ENCODE data around the gene SYT14. TPM values are rescaled to one million over a fixed set of nuclear protein-coding genes. Genes with fewer than 3 reads are reported as not detected.
"Not testable (repeated sequence)": the region's sequence is repeated elsewhere in the genome, so short reads cannot be mapped to it uniquely, and the experiment has no call there.

The SYT14 gene
- polyA plus RNA-seq, 1 donor from 2014 or later, result 21.9 TPM

DNA sequence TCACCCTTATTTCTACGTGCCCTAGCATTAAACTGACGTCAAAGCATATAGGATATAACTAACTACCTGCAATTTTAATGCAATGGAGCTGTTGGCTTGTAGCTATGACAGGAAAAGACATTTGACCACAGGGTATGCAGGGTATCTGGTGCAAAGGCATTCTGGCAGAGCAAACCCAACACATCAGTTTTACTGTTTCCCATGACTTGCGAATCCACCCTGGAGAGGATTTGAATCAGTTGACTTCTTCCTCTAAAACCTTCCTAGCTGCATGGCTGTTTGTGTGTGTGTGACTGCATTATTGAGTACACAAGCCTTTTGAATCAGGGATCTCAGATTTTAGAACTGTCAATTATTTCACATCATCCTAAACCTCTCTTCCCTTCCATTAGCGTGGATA lies 41.7 kb upstream of the SYT14 start:
- Histone ChIP-seq H3K27me3 (ENCODE audit: insufficient read depth, low read depth, low read length) (no peaks in the 10 kb centered on the region), H3K9ac (ENCODE audit: low read length) (no peak overlapping the region), H4K20me1 (ENCODE audit: insufficient read depth) (no peaks in the 10 kb centered on the region), H3K27ac (ENCODE audit: low read length) (no peak overlapping the region), H3K9me3 (ENCODE audit: low read length) (no peaks in the 10 kb centered on the region), H3K4me3 (ENCODE audit: low read length) (no peak overlapping the region), H3K36me3 (ENCODE audit: insufficient read depth, low read length) (no peaks in the 10 kb centered on the region), H3K9me2 (ENCODE audit: insufficient read depth, low read length) (no peaks in the 10 kb centered on the region), H3K79me2 (replicated peaks; ENCODE audit: insufficient read depth, low read length) (no peaks in the 10 kb centered on the region), H3K4me2 (ENCODE audit: low read length) (no peak overlapping the region), H3F3A (ENCODE audit: insufficient read depth, low read length, poor library complexity, severe bottlenecking) (no peaks in the 10 kb centered on the region), H2AFZ (ENCODE audit: low read depth, low read length) (no peak overlapping the region)
- no peak for TF ChIP-seq SMC3 (conservative IDR thresholded peaks at IDR 0.05; ENCODE audit: poor library complexity)
- no peak for TF ChIP-seq EZH2 (IDR thresholded peaks at IDR 0.05; ENCODE audit: borderline replicate concordance, insufficient read depth, low read length, poor library complexity, severe bottlenecking)
- TF ChIP-seq CTCF (IDR thresholded peaks at IDR 0.05; ENCODE audit: poor library complexity, severe bottlenecking), result no peak
- TF ChIP-seq REST (IDR thresholded peaks at IDR 0.05; ENCODE audit: borderline replicate concordance), result no peak
- no peak for TF ChIP-seq RAD21 (conservative IDR thresholded peaks at IDR 0.05)
- no peak for TF ChIP-seq TAF1 (IDR thresholded peaks at IDR 0.05; ENCODE audit: low read depth)
- TF ChIP-seq POLR2AphosphoS5 (IDR thresholded peaks at IDR 0.05), result no peak
- no peak for TF ChIP-seq EP300 (conservative IDR thresholded peaks at IDR 0.05; ENCODE audit: poor library complexity, severe bottlenecking)
- no peak for TF ChIP-seq MXI1 (conservative IDR thresholded peaks at IDR 0.05; ENCODE audit: poor library complexity, severe bottlenecking)

GRCh38 chr1:209898271-209898670 lies 39.7 kb upstream of the SYT14 start:
- not testable (repeated sequence) for H3K4me2 ChIP-seq (ENCODE audit: low read length); H3K9me2 ChIP-seq (ENCODE audit: insufficient read depth, low read length); H3K4me3 ChIP-seq (ENCODE audit: low read length); H4K20me1 ChIP-seq (ENCODE audit: insufficient read depth); H3K9me3 ChIP-seq (ENCODE audit: low read length); H3F3A ChIP-seq (ENCODE audit: insufficient read depth, low read length, poor library complexity, severe bottlenecking); H3K79me2 ChIP-seq (replicated peaks; ENCODE audit: insufficient read depth, low read length); H3K27ac ChIP-seq (ENCODE audit: low read length); H3K9ac ChIP-seq (ENCODE audit: low read length); H3K36me3 ChIP-seq (ENCODE audit: insufficient read depth, low read length); H2AFZ ChIP-seq (ENCODE audit: low read depth, low read length); H3K27me3 ChIP-seq (ENCODE audit: insufficient read depth, low read depth, low read length)

- not testable (repeated sequence) for H3K9me3 ChIP-seq (ENCODE audit: low read length); H3F3A ChIP-seq (ENCODE audit: insufficient read depth, low read length, poor library complexity, severe bottlenecking); H4K20me1 ChIP-seq (ENCODE audit: insufficient read depth); H3K4me3 ChIP-seq (ENCODE audit: low read length); H3K4me2 ChIP-seq (ENCODE audit: low read length); H2AFZ ChIP-seq (ENCODE audit: low read depth, low read length); H3K36me3 ChIP-seq (ENCODE audit: insufficient read depth, low read length); H3K27me3 ChIP-seq (ENCODE audit: insufficient read depth, low read depth, low read length); H3K79me2 ChIP-seq (replicated peaks; ENCODE audit: insufficient read depth, low read length); H3K9me2 ChIP-seq (ENCODE audit: insufficient read depth, low read length); H3K9ac ChIP-seq (ENCODE audit: low read length); H3K27ac ChIP-seq (ENCODE audit: low read length)
Observed at GRCh38 chr1:209898851-209899250, 39.2 kb upstream of the SYT14 start.

Data from neural cell (in vitro differentiated cells).